ENCODE measurements around the gene TAF4B.

DNA sequence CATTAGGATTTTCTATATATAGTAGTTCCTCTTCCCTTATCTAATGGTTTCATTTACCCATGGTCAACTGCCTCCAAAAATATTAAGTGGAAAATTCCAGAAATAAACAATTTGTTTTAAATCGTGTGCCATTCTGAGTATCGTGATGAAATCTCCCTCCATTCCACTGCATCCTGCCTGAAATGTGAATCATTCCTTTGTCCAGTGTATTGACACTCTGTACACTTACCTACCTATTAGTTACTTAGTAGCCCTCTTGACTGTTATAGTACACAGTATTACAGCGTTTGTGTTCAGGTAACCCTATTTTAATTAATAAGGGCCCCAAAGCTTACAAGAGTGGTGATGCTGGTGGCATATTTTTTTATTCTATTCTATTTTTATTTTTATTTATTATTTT, 26.2 kb downstream of the TAF4B start:
- TF ChIP-seq, protein P1, sequence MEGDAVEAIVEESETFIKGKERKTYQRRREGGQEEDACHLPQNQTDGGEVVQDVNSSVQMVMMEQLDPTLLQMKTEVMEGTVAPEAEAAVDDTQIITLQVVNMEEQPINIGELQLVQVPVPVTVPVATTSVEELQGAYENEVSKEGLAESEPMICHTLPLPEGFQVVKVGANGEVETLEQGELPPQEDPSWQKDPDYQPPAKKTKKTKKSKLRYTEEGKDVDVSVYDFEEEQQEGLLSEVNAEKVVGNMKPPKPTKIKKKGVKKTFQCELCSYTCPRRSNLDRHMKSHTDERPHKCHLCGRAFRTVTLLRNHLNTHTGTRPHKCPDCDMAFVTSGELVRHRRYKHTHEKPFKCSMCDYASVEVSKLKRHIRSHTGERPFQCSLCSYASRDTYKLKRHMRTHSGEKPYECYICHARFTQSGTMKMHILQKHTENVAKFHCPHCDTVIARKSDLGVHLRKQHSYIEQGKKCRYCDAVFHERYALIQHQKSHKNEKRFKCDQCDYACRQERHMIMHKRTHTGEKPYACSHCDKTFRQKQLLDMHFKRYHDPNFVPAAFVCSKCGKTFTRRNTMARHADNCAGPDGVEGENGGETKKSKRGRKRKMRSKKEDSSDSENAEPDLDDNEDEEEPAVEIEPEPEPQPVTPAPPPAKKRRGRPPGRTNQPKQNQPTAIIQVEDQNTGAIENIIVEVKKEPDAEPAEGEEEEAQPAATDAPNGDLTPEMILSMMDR (IDR thresholded peaks at IDR 0.05), result no peak
- TF ChIP-seq POLR2A (IDR thresholded peaks at IDR 0.05), result no peak

Data from ovary (tissue), 3 donors.